Omental fat pad (tissue), 4 donors: ENCODE measurements around the gene ATF6B. TPM values are rescaled to one million over a fixed set of nuclear protein-coding genes. Genes with fewer than 3 reads are reported as not detected.
A peak's percentile ranks its signal among the peaks of the same experiment; 100 is the strongest.
"Not testable (repeated sequence)": the region's sequence is repeated elsewhere in the genome, so short reads cannot be mapped to it uniquely, and the experiment has no call there.

Experiments
- ATAC-seq: fragments of 150-250 bp; one replicate; pipeline ENCODE4 v1.9.1; 2016; ENCODE audit warnings: mild to moderate bottlenecking, moderate library complexity; ENCODE audit not compliant: low FRiP score
- DNase-seq: peaks from one replicate; pipeline ENCODE4 v3.0.0-alpha.2; 2019; ENCODE audit warnings: low spot score
- CTCF ChIP-seq, 3 donors: fragments of 450-650 bp; IDR thresholded peaks; one replicate each; pipeline ENCODE4 v1.5.1; 2016 to 2017; ENCODE audit warnings: antibody characterized with exemption in 3 of 3, mild to moderate bottlenecking in 3 of 3, moderate library complexity in 2 of 3
- total RNA-seq, 4 donors: library from RNA; depleted of rRNA; stranded (reverse); fragments of >200 nt; gene quantifications; one replicate each; pipeline ENCODE4 v1.1.0, GENCODE V29; 2016

The ATF6B gene
- total RNA-seq, 4 donors from 2014 or later, result 23.2 to 44.3 (median 24.4) TPM

GRCh38 chr6:32149932-32150870 is 22.2 kb upstream of the ATF6B start:
- DNase-seq (no peak), ATAC-seq (no peak)
- no peak for TF ChIP-seq CTCF (IDR thresholded peaks at IDR 0.05)

GRCh38 chr6:32149092-32149755 is 21.2 kb upstream of the ATF6B start:
- DNase-seq (no peak), ATAC-seq (no peak)
- no peak for TF ChIP-seq CTCF (IDR thresholded peaks at IDR 0.05)

GRCh38 chr6:32148289-32149091 is 20.4 kb upstream of the ATF6B start:
- ATAC-seq (peak; percentile 53), DNase-seq (peak; percentile 46)

DNA sequence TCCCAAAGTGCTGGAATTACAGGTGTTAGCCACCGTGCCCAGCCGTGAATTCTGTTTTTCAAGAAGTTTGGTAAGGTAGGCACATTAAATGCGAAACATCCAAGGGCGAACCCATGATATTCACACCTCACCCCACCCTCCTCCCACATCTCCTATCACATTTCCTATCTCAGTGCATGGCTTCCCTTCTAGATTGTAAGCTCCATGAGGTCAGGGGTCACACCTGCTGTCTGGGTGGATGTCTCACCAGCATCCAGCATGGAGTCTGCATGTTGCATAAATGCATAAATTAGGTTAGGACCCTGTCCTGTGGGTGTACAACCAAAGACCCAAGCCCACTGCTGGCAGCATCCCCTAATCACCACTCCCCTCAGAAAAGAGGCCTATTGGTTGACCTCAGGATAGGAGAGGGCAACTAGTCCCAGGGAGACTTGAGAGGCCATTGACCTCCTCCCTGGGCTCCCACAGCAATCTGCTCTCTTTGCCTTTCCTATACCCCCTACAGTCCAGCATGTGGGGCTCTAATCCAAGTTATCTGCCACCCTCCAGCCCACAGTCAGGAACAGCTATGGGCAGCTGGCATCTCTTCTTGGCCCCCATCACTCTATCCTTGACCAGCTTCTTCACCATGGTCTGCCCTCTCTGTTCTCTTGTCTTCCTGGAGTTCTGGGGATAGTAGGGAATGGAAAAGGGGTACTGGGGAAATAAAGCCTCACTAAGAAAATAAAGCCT is 19.5 kb upstream of the ATF6B start:
- DNase-seq (no peak), ATAC-seq (no peak)
- no peak for TF ChIP-seq CTCF (IDR thresholded peaks at IDR 0.05)

More at GRCh38 chr6:32148289-32149091, 20.4 kb upstream of the ATF6B start:
- no peak for TF ChIP-seq CTCF (IDR thresholded peaks at IDR 0.05)

DNA sequence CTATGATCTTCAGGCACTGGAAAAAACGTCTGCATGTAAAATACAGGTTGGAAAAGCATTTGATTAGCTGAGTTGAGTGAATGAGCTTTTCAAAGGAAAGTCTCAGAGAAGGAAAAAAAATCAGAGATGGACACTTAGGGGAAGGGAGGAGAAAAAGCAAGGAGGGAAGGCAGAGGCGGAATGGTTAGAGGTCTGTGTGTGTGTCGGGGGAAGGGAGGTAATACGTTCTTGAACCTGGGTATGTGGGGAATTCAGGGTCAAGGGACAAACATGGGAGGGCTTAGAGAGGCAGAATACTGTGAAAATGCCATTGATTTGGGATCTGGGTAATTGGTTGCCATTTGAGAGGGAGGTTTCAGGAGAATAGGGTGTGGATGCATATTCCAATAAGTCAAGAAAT is 18.6 kb upstream of the ATF6B start:
- DNase-seq (no peak), ATAC-seq (no peak)
- no peak for TF ChIP-seq CTCF (IDR thresholded peaks at IDR 0.05)

- ATAC-seq, result peak; percentile 16
- TF ChIP-seq CTCF (IDR thresholded peaks at IDR 0.05), result no peak
- DNase-seq, result no peak
Measured at GRCh38 chr6:32146287-32146686, 18.2 kb upstream of the ATF6B start.

GRCh38 chr6:32144238-32144637 is 16.2 kb upstream of the ATF6B start:
- ATAC-seq, DNase-seq: not testable (repeated sequence)
